PC-3 (cell line): ENCODE measurements around the gene COL11A1. TPM values are rescaled to one million over a fixed set of nuclear protein-coding genes. Genes with fewer than 3 reads are reported as not detected.
"Not testable (repeated sequence)": the region's sequence is repeated elsewhere in the genome, so short reads cannot be mapped to it uniquely, and the experiment has no call there.

Experiments
- ATAC-seq: fragments of 200-7000 bp; cut with Tn5 transposase; 2 replicates; pipeline ENCODE4 v1.9.1; 2020; ENCODE audit warnings: mild to moderate bottlenecking, moderate library complexity
- BruUV-seq: library from RNA; stranded (reverse); fragments of 400-500 nt; replicated peaks from 2 replicates; lab custom pipeline; 2021; lab: Mats Ljungman, UMichigan
- CTCF ChIA-PET: fragments of 300-600 bp; sonication (Branson Sonifier 250); formaldehyde crosslinking; loops from one replicate; lab custom pipeline; 2022; ENCODE audit warnings: antibody characterized with exemption; lab: Charles Lee
- POLR2A ChIA-PET: fragments of 300-600 bp; sonication (Branson Sonifier 250); formaldehyde crosslinking; loops from one replicate; lab custom pipeline; 2022; ENCODE audit warnings: antibody characterized with exemption; ENCODE audit not compliant: unreplicated experiment; lab: Charles Lee
- DNase-seq: peaks from one replicate; pipeline ENCODE4 v3.0.0-alpha.2; 2015
- H2AFZ ChIP-seq: fragments of 300-600 bp; sonication (generic); 2 replicates; pipeline ENCODE4 v1.6.0; 2016; ENCODE audit warnings: antibody characterized with exemption, low read length
- H3F3A ChIP-seq: fragments of 300-600 bp; sonication (generic); one replicate; pipeline ENCODE4 v1.6.0; 2017; ENCODE audit warnings: antibody characterized with exemption, low read length, control low read depth, mild to moderate bottlenecking; ENCODE audit not compliant: unreplicated experiment
- H3K27ac ChIP-seq: fragments of 300-600 bp; sonication (generic); 2 replicates; pipeline ENCODE4 v1.5.1; 2016; ENCODE audit warnings: mild to moderate bottlenecking, low read length
- H3K27me3 ChIP-seq: fragments of 300-600 bp; sonication (generic); 2 replicates; pipeline ENCODE4 v1.6.1; 2016; ENCODE audit warnings: low read length, mixed read lengths
- H3K36me3 ChIP-seq: fragments of 300-600 bp; sonication (generic); 2 replicates; pipeline ENCODE4 v1.6.1; 2016; ENCODE audit warnings: low read depth, mixed run types, low read length, mixed read lengths
- H3K4me1 ChIP-seq: fragments of 300-600 bp; sonication (generic); 2 replicates; pipeline ENCODE4 v1.5.1; 2016; ENCODE audit warnings: low read length; ENCODE audit not compliant: insufficient read depth
- H3K4me2 ChIP-seq: fragments of 300-600 bp; sonication (generic); 2 replicates; pipeline ENCODE4 v1.6.0; 2016; ENCODE audit warnings: low read length
- H3K4me3 ChIP-seq: fragments of 300-600 bp; sonication (generic); 2 replicates; pipeline ENCODE4 v1.5.1; 2016; ENCODE audit warnings: mild to moderate bottlenecking, low read length, mixed read lengths
- H3K79me2 ChIP-seq: fragments of 300-600 bp; sonication (generic); 2 replicates; pipeline ENCODE4 v1.6.1; 2017; ENCODE audit warnings: low read length, mixed read lengths
- H3K9ac ChIP-seq: fragments of 300-600 bp; sonication (generic); 2 replicates; pipeline ENCODE4 v1.6.0; 2016; ENCODE audit warnings: mild to moderate bottlenecking, low read length
- H3K9me2 ChIP-seq: fragments of 300-600 bp; sonication (generic); replicated peaks from 2 replicates; pipeline ENCODE4 v1.6.1; 2016; ENCODE audit warnings: mixed run types, low read length, mixed read lengths
- H3K9me3 ChIP-seq: fragments of 300-600 bp; sonication (generic); 2 replicates; pipeline ENCODE4 v1.6.1; 2016; ENCODE audit warnings: low read length, mixed read lengths
- H4K20me1 ChIP-seq: fragments of 300-600 bp; sonication (generic); 2 replicates; pipeline ENCODE4 v1.6.1; 2016; ENCODE audit warnings: low read length, mixed read lengths
- CTCF ChIP-seq: fragments of 300-600 bp; sonication (generic); conservative IDR thresholded peaks from 2 replicates; pipeline ENCODE4 v1.5.1; 2017; ENCODE audit warnings: antibody characterized with exemption, low read depth, mild to moderate bottlenecking, low read length
- EZH2 ChIP-seq: fragments of 300-600 bp; sonication (generic); IDR thresholded peaks from one replicate; pipeline ENCODE4 v1.6.1; 2017; ENCODE audit warnings: antibody characterized with exemption, mild to moderate bottlenecking, low read length; ENCODE audit not compliant: unreplicated experiment
- EZH2phosphoT487 ChIP-seq: fragments of 300-600 bp; sonication (generic); IDR thresholded peaks from 2 replicates; pipeline ENCODE4 v1.6.1; 2018; ENCODE audit warnings: mild to moderate bottlenecking, antibody characterized with exemption, low read length, borderline replicate concordance
- intact Hi-C: fragments of 100-400 bp; cut with micrococcal nuclease; formaldehyde crosslinking; loops from 2 replicates; pipeline ENCODE4 v1.9.0; 2023
- total RNA-seq: library from RNA; depleted of rRNA; stranded (reverse); fragments of >200 nt; gene quantifications from 2 replicates; pipeline ENCODE4 v1.2.3, GENCODE V29; 2014

The COL11A1 gene
- total RNA-seq, 1 experiment from 2014 or later = not detected

- ChIA-PET POLR2A (no interaction called here), CTCF (no interaction called here)
- ATAC-seq = no peak
- Histone ChIP-seq H3K4me2 (no peak overlapping the region), H4K20me1 (no peaks in the 10 kb centered on the region), H2AFZ (no peak overlapping the region), H3K27me3 (peaks cover 29% of the 10 kb centered on the region; the same call in 1 of the 2 replicates), H3K9me3 (no peaks in the 10 kb centered on the region), H3K4me1 (no peaks in the 10 kb centered on the region), H3K79me2 (no peaks in the 10 kb centered on the region), H3F3A (no peaks in the 10 kb centered on the region), H3K27ac (no peak overlapping the region), H3K4me3 (no peak overlapping the region), H3K9me2 (no peaks in the 10 kb centered on the region), H3K36me3 (no peaks in the 10 kb centered on the region), H3K9ac (no peak overlapping the region)
- no TSS peak for BruUV-seq
- intact Hi-C loops = no loop called here
- no peak for DNase-seq
- TF ChIP-seq EZH2 (no peak), CTCF (no peak), EZH2phosphoT487 (no peak)
These were observed 170.9 kb downstream of the COL11A1 start for GRCh38 chr1:102937401-102937800.

GRCh38 chr1:102933362-102933761 lies 175.0 kb downstream of the COL11A1 start:
- DNase-seq, H4K20me1 ChIP-seq, intact Hi-C loops, H3K4me3 ChIP-seq, CTCF ChIA-PET, BruUV-seq, H3K9me3 ChIP-seq, H3F3A ChIP-seq, POLR2A ChIA-PET, H3K4me1 ChIP-seq, H3K27ac ChIP-seq, H3K36me3 ChIP-seq, H3K9ac ChIP-seq, H3K9me2 ChIP-seq, H3K79me2 ChIP-seq, H2AFZ ChIP-seq, H3K4me2 ChIP-seq, ATAC-seq: not testable (repeated sequence)
- peaks cover 26% of the 10 kb centered on the region; the same call in 1 of the 2 replicates for H3K27me3 ChIP-seq

- BruUV-seq = no TSS peak
- TF ChIP-seq CTCF = no peak
- TF ChIP-seq EZH2 = no peak
- no peak for TF ChIP-seq EZH2phosphoT487
- H4K20me1 ChIP-seq = no peaks in the 10 kb centered on the region
- no peak overlapping the region for H3K4me2 ChIP-seq
- intact Hi-C loops = no loop called here
- peaks cover 31% of the 10 kb centered on the region for H3K27me3 ChIP-seq
- no peaks in the 10 kb centered on the region for H3F3A ChIP-seq
- no peak for ATAC-seq
- ChIA-PET POLR2A (no interaction called here), CTCF (no interaction called here)
- no peak overlapping the region for H3K4me3 ChIP-seq
- no peaks in the 10 kb centered on the region for H3K9me2 ChIP-seq
- peak; percentile 35 for DNase-seq
- no peaks in the 10 kb centered on the region for H3K36me3 ChIP-seq
- H3K9ac ChIP-seq = no peak overlapping the region
- no peak overlapping the region for H3K27ac ChIP-seq
- H3K4me1 ChIP-seq = no peaks in the 10 kb centered on the region
- no peak overlapping the region for H2AFZ ChIP-seq
- H3K79me2 ChIP-seq = no peaks in the 10 kb centered on the region
- no peaks in the 10 kb centered on the region for H3K9me3 ChIP-seq
These were observed 188.7 kb downstream of the COL11A1 start for GRCh38 chr1:102919659-102920058.
